ENCODE measurements around the gene BNIPL.

BNIPL gene

GRCh38 chr1:151061704-151062103 lies 25.3 kb downstream of the BNIPL start:
- TF ChIP-seq CTCF (conservative IDR thresholded peaks at IDR 0.05; ENCODE audit: low read depth, low read length): no peak
- DNase-seq (ENCODE audit: low read depth): no peak
- peak overlapping the region; percentile 94 for H3K4me3 ChIP-seq (ENCODE audit: low read length)

- no peak overlapping the region for H3K4me3 ChIP-seq (ENCODE audit: low read length)
- TF ChIP-seq CTCF (conservative IDR thresholded peaks at IDR 0.05; ENCODE audit: low read depth, low read length): no peak
- DNase-seq (ENCODE audit: low read depth): peak; percentile 70
These were observed 26.5 kb downstream of the BNIPL start for GRCh38 chr1:151062741-151063371.

GRCh38 chr1:151065089-151065645 lies 28.8 kb downstream of the BNIPL start:
- no peak overlapping the region for H3K4me3 ChIP-seq (ENCODE audit: low read length)
- no peak for TF ChIP-seq CTCF (conservative IDR thresholded peaks at IDR 0.05; ENCODE audit: low read depth, low read length)
- DNase-seq (ENCODE audit: low read depth): no peak

- H3K4me3 ChIP-seq (ENCODE audit: low read length): no peak overlapping the region
- TF ChIP-seq CTCF (conservative IDR thresholded peaks at IDR 0.05; ENCODE audit: low read depth, low read length): no peak
- no peak for DNase-seq (ENCODE audit: low read depth)
These were observed 30.8 kb downstream of the BNIPL start for GRCh38 chr1:151067185-151067584.

- TF ChIP-seq CTCF (conservative IDR thresholded peaks at IDR 0.05; ENCODE audit: low read depth, low read length): no peak
- no peak overlapping the region for H3K4me3 ChIP-seq (ENCODE audit: low read length)
- no peak for DNase-seq (ENCODE audit: low read depth)
These were observed 32.7 kb downstream of the BNIPL start for GRCh38 chr1:151069103-151069486.

GRCh38 chr1:151070474-151071276 lies 34.3 kb downstream of the BNIPL start, which contains the start of gene GABPB2:
GABPB2 (plus strand) TSS chr1:151070761; CDS start chr1:151088190, 17,429 bp downstream.
- DNase-seq (ENCODE audit: low read depth): peak; percentile 95
- H3K4me3 ChIP-seq (ENCODE audit: low read length): peak within 1 kb of the TSS; percentile 90
- peak; percentile 93 for TF ChIP-seq CTCF (conservative IDR thresholded peaks at IDR 0.05; ENCODE audit: low read depth, low read length)
